B cell (primary cell): Measurements from ENCODE around the gene HSD17B4. TPM values are rescaled to one million over a fixed set of nuclear protein-coding genes. Genes with fewer than 3 reads are reported as not detected.

Experiments used
- ATAC-seq: fragments of 200-7000 bp; cut with Tn5 transposase; one replicate; pipeline ENCODE4 v1.10.0; 2021; ENCODE audit warnings: low read depth, mild to moderate bottlenecking, moderate number of reproducible peaks, moderate library complexity
- CTCF ChIA-PET: fragments of 350-600 bp; sonication (Branson Sonifier 250); formaldehyde crosslinking; loops from one replicate; lab custom pipeline; 2021; ENCODE audit warnings: antibody characterized with exemption, inconsistent platforms; lab: Charles Lee
- POLR2A ChIA-PET: fragments of 350-600 bp; sonication (Branson Sonifier 250); formaldehyde crosslinking; loops from one replicate; lab custom pipeline; 2021; ENCODE audit warnings: antibody characterized with exemption; lab: Charles Lee
- DNase-seq: peaks from one replicate; pipeline ENCODE4 v3.0.0; 2013
- H2AFZ ChIP-seq: 2 replicates; pipeline ENCODE4 v1.6.1; 2012; ENCODE audit warnings: mild to moderate bottlenecking, low read depth, low read length; ENCODE audit not compliant: insufficient read depth, poor library complexity, severe bottlenecking
- H3K27ac ChIP-seq, 2 donors: 1 replicate in 1 of 2; 2 replicates in 1 of 2; pipeline ENCODE4 v1.5.1; 2012 to 2013; ENCODE audit warnings: low read length in 2 of 2, mild to moderate bottlenecking in 2 of 2, moderate library complexity in 1 of 2
- H3K27me3 ChIP-seq, 4 experiments: fragments of 200-600 bp in 1 of 4; sonication (generic) in 1 of 4; replicated peaks in 1 of 4; 1 replicate in 2 of 4; 2 replicates in 2 of 4; pipeline versions ENCODE4 v1.6.1 to v1.7.0; 2013 to 2016; ENCODE audit warnings: low read length in 3 of 4, mild to moderate bottlenecking in 2 of 4, mixed read lengths in 1 of 4, moderate library complexity in 1 of 4; ENCODE audit not compliant: insufficient read depth in 4 of 4, control insufficient read depth in 3 of 4; ENCODE audit errors: control extremely low read depth in 1 of 4
- H3K36me3 ChIP-seq, 2 experiments: replicated peaks in 1 of 2; 1 replicate in 1 of 2; 2 replicates in 1 of 2; pipeline versions ENCODE4 v1.6.1 to v1.7.1; 2013; ENCODE audit warnings: low read length in 1 of 2; ENCODE audit not compliant: insufficient read depth in 2 of 2, control insufficient read depth in 1 of 2; ENCODE audit errors: control extremely low read depth in 1 of 2, extremely low read depth in 1 of 2
- H3K4me1 ChIP-seq, 2 donors: fragments of 200-600 bp in 1 of 2; sonication (generic) in 1 of 2; 1 replicate in 1 of 2; 2 replicates in 1 of 2; pipeline versions ENCODE4 v1.5.1 to v1.6.1; 2013 to 2017; ENCODE audit warnings: low read length in 2 of 2; ENCODE audit not compliant: control insufficient read depth in 2 of 2, insufficient read depth in 2 of 2
- H3K4me2 ChIP-seq: replicated peaks from 2 replicates; pipeline ENCODE3; 2012; ENCODE audit warnings: mild to moderate bottlenecking, low read depth, low read length; ENCODE audit not compliant: poor library complexity, severe bottlenecking
- H3K4me3 ChIP-seq, 5 experiments: fragments of 200-600 bp in 1 of 5; sonication (generic) in 1 of 5; 1 replicate in 3 of 5; 2 replicates in 2 of 5; pipeline versions ENCODE4 v1.5.1 to v1.7.0; 2011 to 2016; ENCODE audit warnings: low read length in 4 of 5, mild to moderate bottlenecking in 4 of 5, low read depth in 2 of 5, control low read depth in 1 of 5, moderate library complexity in 1 of 5; ENCODE audit not compliant: insufficient read depth in 1 of 5; ENCODE audit errors: control extremely low read depth in 1 of 5, extremely low read depth in 1 of 5
- H3K79me2 ChIP-seq: fragments of 200-600 bp; sonication (generic); one replicate; pipeline ENCODE4 v1.6.0; 2016; ENCODE audit warnings: low read length; ENCODE audit not compliant: control insufficient read depth, insufficient read depth
- H3K9ac ChIP-seq: fragments of 200-600 bp; sonication (generic); 2 replicates; pipeline ENCODE4 v1.6.1; 2017; ENCODE audit warnings: mild to moderate bottlenecking, low read length, moderate library complexity
- H3K9me3 ChIP-seq, 3 donors: one replicate each; pipeline versions ENCODE4 v1.6.1 to v1.7.1; 2013; ENCODE audit warnings: low read length in 2 of 3; ENCODE audit not compliant: control insufficient read depth in 2 of 3, insufficient read depth in 1 of 3; ENCODE audit errors: control extremely low read depth in 1 of 3
- H4K20me1 ChIP-seq: 2 replicates; pipeline ENCODE4 v1.6.0; 2012; ENCODE audit warnings: mild to moderate bottlenecking, low read length; ENCODE audit not compliant: insufficient read depth, control insufficient read depth, poor library complexity, severe bottlenecking
- H3K27ac Mint-ChIP-seq: one replicate; pipeline ENCODE4 v1.8.0; 2021; ENCODE audit warnings: mixed read lengths
- H3K27me3 Mint-ChIP-seq: one replicate; pipeline ENCODE4 v1.8.0; 2021; ENCODE audit warnings: mixed read lengths
- H3K4me1 Mint-ChIP-seq: one replicate; pipeline ENCODE4 v1.8.0; 2021; ENCODE audit warnings: mixed read lengths
- H3K4me3 Mint-ChIP-seq: one replicate; pipeline ENCODE4 v1.8.0; 2021; ENCODE audit warnings: mixed read lengths
- H3K9me3 Mint-ChIP-seq: one replicate; pipeline ENCODE4 v1.8.0; 2022; ENCODE audit warnings: mixed read lengths; ENCODE audit not compliant: insufficient read depth
- EZH2 ChIP-seq: IDR thresholded peaks from 2 replicates; pipeline ENCODE4 v1.6.1; 2012; ENCODE audit warnings: borderline replicate concordance, low read depth, mild to moderate bottlenecking, moderate library complexity, low read length; ENCODE audit not compliant: insufficient read depth, poor library complexity, severe bottlenecking
- WGBS: methylation state at CpG from one replicate; pipeline ENCODE4 v1.1.5; 2013; ENCODE audit warnings: missing lambda C conversion rate; ENCODE audit not compliant: insufficient coverage; 5-methylcytosine and 5-hydroxymethylcytosine counted together
- intact Hi-C: fragments of 100-400 bp; cut with micrococcal nuclease; formaldehyde crosslinking; loops from one replicate; pipeline ENCODE4 v1.10.0; 2022
- polyA plus RNA-seq: library from polyadenylated mRNA; depleted of rRNA; stranded (reverse); fragments of >200 nt; gene quantifications from 2 replicates; pipeline ENCODE4 v1.2.3, GENCODE V29; 2012
- total RNA-seq, 2 donors: library from RNA; stranded (reverse); fragments of 120-200 nt in 1 of 2; gene quantifications; 1 replicate in 1 of 2; 2 replicates in 1 of 2; pipeline versions ENCODE4 v1.2.3 to v1.2.4, GENCODE V29; 2013 to 2022
- TF ChIP-seq, protein P1 (sequence below): fragments of 200-600 bp; IDR thresholded peaks from one replicate; pipeline ENCODE4 v1.8.0; 2022; ENCODE audit warnings: antibody characterized with exemption, mild to moderate bottlenecking

Gene HSD17B4
- total and polyA plus RNA-seq, 2 donors (not counting 1 experiment from before 2014, with no cell fraction given): 114 to 125 TPM

DNA sequence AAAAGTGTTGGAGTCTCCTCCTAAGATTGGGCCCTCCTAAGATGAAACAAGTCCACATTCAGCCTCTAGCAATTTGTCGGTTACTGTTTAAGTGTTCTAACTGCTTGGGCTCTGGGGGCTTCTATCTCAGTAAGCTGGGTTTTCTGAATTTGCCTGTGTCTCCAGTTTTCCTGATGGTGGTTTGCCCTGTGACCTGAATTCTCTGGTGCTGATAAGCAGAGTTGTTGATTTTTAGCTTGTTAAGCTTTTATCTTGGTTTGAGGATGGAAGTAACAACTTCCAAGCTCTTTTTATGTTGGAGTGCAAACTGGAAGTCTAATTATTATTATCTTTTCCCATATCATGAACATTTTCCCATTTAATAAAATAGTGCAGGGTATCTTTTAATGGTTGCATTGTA, 30.9 kb downstream of the HSD17B4 start:
- no peak for DNase-seq
- Histone ChIP-seq H3K36me3 (peaks cover 10 to 45% of the 10 kb centered on the region in 2 experiments), H4K20me1 (no peaks in the 10 kb centered on the region), H3K4me1 (no peaks in the 10 kb centered on the region), H3K4me3 (no peak overlapping the region), H3K27ac (no peak overlapping the region), H3K27me3 (no peaks in the 10 kb centered on the region), H3K9me3 (no peaks in the 10 kb centered on the region), H2AFZ (no peak overlapping the region), H3K9ac (no peak overlapping the region), H3K79me2 (no peaks in the 10 kb centered on the region), H3K4me2 (no peak overlapping the region)
- H3K4me1 Mint-ChIP-seq: peaks cover 1% of the 10 kb centered on the region
- H3K9me3 Mint-ChIP-seq: no peaks in the 10 kb centered on the region
- no peaks in the 10 kb centered on the region for H3K27me3 Mint-ChIP-seq
- intact Hi-C loops: no loop called here
- 100% methylated on average over 1 of the region's 1 CpG for WGBS
- POLR2A ChIA-PET: no interaction called here
- no peak overlapping the region for H3K27ac Mint-ChIP-seq
- CTCF ChIA-PET: interaction anchor here (1.0 to 1.1 kb wide), 2 partner anchors 12 to 495 kb away, joined by 3 to 4 read pairs; partner anchors contain the start of gene DTWD2
- H3K4me3 Mint-ChIP-seq: no peak overlapping the region
- TF ChIP-seq, protein P1, sequence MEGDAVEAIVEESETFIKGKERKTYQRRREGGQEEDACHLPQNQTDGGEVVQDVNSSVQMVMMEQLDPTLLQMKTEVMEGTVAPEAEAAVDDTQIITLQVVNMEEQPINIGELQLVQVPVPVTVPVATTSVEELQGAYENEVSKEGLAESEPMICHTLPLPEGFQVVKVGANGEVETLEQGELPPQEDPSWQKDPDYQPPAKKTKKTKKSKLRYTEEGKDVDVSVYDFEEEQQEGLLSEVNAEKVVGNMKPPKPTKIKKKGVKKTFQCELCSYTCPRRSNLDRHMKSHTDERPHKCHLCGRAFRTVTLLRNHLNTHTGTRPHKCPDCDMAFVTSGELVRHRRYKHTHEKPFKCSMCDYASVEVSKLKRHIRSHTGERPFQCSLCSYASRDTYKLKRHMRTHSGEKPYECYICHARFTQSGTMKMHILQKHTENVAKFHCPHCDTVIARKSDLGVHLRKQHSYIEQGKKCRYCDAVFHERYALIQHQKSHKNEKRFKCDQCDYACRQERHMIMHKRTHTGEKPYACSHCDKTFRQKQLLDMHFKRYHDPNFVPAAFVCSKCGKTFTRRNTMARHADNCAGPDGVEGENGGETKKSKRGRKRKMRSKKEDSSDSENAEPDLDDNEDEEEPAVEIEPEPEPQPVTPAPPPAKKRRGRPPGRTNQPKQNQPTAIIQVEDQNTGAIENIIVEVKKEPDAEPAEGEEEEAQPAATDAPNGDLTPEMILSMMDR: no peak
- no peak for TF ChIP-seq EZH2
- no peak for ATAC-seq

DNA sequence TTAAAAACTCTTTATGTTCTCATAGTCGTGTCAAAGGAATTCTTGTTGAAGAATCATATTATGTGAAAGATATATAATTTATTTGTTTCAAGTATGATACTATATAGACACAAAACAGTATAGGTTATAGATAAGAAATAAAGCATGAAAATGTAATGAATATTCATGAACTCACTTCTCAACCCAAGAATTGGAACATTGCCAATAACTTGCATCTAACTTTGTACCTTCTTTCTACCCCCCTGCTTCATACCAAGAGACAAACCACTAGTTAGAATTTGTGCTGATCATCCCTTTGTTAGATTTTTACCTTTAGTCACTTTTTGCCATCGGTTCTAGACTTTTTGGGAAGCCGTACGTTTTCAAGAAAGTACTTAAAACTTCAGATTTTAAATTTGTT, 32.6 kb downstream of the HSD17B4 start:
- DNase-seq: no peak
- Mint-ChIP-seq H3K27me3 (no peaks in the 10 kb centered on the region), H3K4me1 (peaks cover 1% of the 10 kb centered on the region), H3K27ac (no peak overlapping the region), H3K4me3 (no peak overlapping the region), H3K9me3 (no peaks in the 10 kb centered on the region)
- CTCF ChIA-PET: no interaction called here
- no peaks in the 10 kb centered on the region for H3K79me2 ChIP-seq
- ATAC-seq: no peak
- H2AFZ ChIP-seq: no peak overlapping the region
- no peaks in the 10 kb centered on the region for H4K20me1 ChIP-seq
- H3K4me2 ChIP-seq: no peak overlapping the region
- intact Hi-C loops: no loop called here
- no peak overlapping the region for H3K27ac ChIP-seq
- no peaks in the 10 kb centered on the region for H3K27me3 ChIP-seq
- H3K4me3 ChIP-seq: no peak overlapping the region
- H3K4me1 ChIP-seq: no peaks in the 10 kb centered on the region
- POLR2A ChIA-PET: no interaction called here
- TF ChIP-seq, protein P1: no peak
- no peak for TF ChIP-seq EZH2
- peaks cover 8 to 42% of the 10 kb centered on the region in 2 experiments for H3K36me3 ChIP-seq
- WGBS: no CpG with 5 or more reads among the region's 4 CpGs
- H3K9ac ChIP-seq: no peak overlapping the region
- no peaks in the 10 kb centered on the region for H3K9me3 ChIP-seq
